K562 (cell line): Measurements from ENCODE around the gene SPTBN4. TPM values are rescaled to one million over a fixed set of nuclear protein-coding genes. Genes with fewer than 3 reads are reported as not detected.

ENCODE experiments used
- ASH1L ChIP-seq: fragments of 450-650 bp; IDR thresholded peaks from 2 replicates; pipeline ENCODE4 v1.6.1; 2018; ENCODE audit warnings: borderline replicate concordance, mild to moderate bottlenecking, low read depth; ENCODE audit not compliant: partially characterized antibody
- CCAR2 ChIP-seq: fragments of 200-400 bp; formaldehyde crosslinking; IDR thresholded peaks from 2 replicates; pipeline ENCODE4 v1.6.1; 2017; ENCODE audit warnings: mild to moderate bottlenecking, low read depth, low read length
- HDAC6 ChIP-seq: IDR thresholded peaks from 2 replicates; pipeline ENCODE4 v1.6.1; 2012; ENCODE audit warnings: low read depth, mild to moderate bottlenecking, control low read depth, inconsistent platforms, low read length, moderate library complexity
- MTA2 ChIP-seq: fragments of 450-650 bp; IDR thresholded peaks from 2 replicates; pipeline ENCODE4 v1.6.1; 2016; ENCODE audit warnings: low read depth
- PHF20 ChIP-seq: fragments of 450-650 bp; IDR thresholded peaks from 2 replicates; pipeline ENCODE4 v1.6.1; 2018; ENCODE audit not compliant: partially characterized antibody
- POLR3G ChIP-seq: IDR thresholded peaks from 2 replicates; pipeline ENCODE4 v1.6.1; 2011; ENCODE audit not compliant: insufficient read length, insufficient replicate concordance; ENCODE audit errors: extremely low read depth
- SAFB ChIP-seq: fragments of 200-400 bp; formaldehyde crosslinking; IDR thresholded peaks from 2 replicates; pipeline ENCODE4 v1.6.1; 2017; ENCODE audit warnings: low read depth, low read length, borderline replicate concordance
- SFPQ ChIP-seq: fragments of 200-400 bp; formaldehyde crosslinking; IDR thresholded peaks from 2 replicates; pipeline ENCODE4 v1.6.1; 2017; ENCODE audit warnings: mild to moderate bottlenecking, low read depth, low read length, moderate library complexity
- SMAD4 ChIP-seq: fragments of 250-450 bp; sonication (Bioruptor Pico); conservative IDR thresholded peaks from 2 replicates; pipeline ENCODE4 v1.8.0; 2021; ENCODE audit warnings: inconsistent platforms, mild to moderate bottlenecking, moderate library complexity
- ZFX ChIP-seq: sonication (generic); formaldehyde crosslinking; IDR thresholded peaks from 2 replicates; pipeline ENCODE4 v1.8.0; 2022; ENCODE audit warnings: mild to moderate bottlenecking, missing genetic modification reagents, moderate library complexity
- ZNF589 ChIP-seq: fragments of 200-800 bp; sonication (Bioruptor generic); IDR thresholded peaks from 2 replicates; pipeline ENCODE4 v1.6.1; 2016; ENCODE audit warnings: low read depth, missing genetic modification characterization, missing compliant biosample characterization
- ZNF740 ChIP-seq, 3 experiments: fragments of 200-800 bp in 1 of 3; sonication (Bioruptor generic) in 1 of 3; sonication (generic) in 1 of 3; formaldehyde crosslinking in 1 of 3; IDR thresholded peaks; 2 replicates each; pipeline versions ENCODE4 v1.6.1 to v1.8.0; 2016 to 2022; ENCODE audit warnings: mild to moderate bottlenecking in 2 of 3, missing compliant biosample characterization in 2 of 3, missing genetic modification characterization in 2 of 3, missing genetic modification reagents in 1 of 3
- ZNF79 ChIP-seq: fragments of 250-450 bp; sonication (Bioruptor Pico); IDR thresholded peaks from 2 replicates; pipeline ENCODE4 v1.4.0; 2020; ENCODE audit warnings: low read depth, mild to moderate bottlenecking, moderate library complexity
- ZNF830 ChIP-seq: fragments of 250-450 bp; sonication (Bioruptor Pico); IDR thresholded peaks from 2 replicates; pipeline ENCODE4 v1.5.0; 2021; ENCODE audit warnings: mild to moderate bottlenecking
- polyA plus RNA-seq, 8 experiments: library from polyadenylated mRNA; depleted of rRNA in 4 of 8; stranded (reverse) in 5 of 8; unstranded in 3 of 8; fragments of >200 nt; fragmentation: Nextera tagmentation in 2 of 8; fragmentation: Illumina TruSeq in 1 of 8; extraction: Ambion mirVana in 2 of 8; extraction: Trizol in 1 of 8; gene quantifications; 2 replicates each; pipeline versions ENCODE4 v1.2.1 to v1.2.3, GENCODE V29; 2011 to 2014; ENCODE audit warnings: inconsistent platforms in 1 of 8, missing spikeins in 1 of 8
- total RNA-seq, 7 experiments: library from RNA; depleted of rRNA in 6 of 7; stranded (reverse); fragments of >200 nt in 6 of 7; fragmentation: Illumina TruSeq in 2 of 7; extraction: Trizol in 2 of 7; gene quantifications; 2 replicates each; pipeline versions ENCODE4 v1.2.1 to v1.2.3, GENCODE V29; 2011 to 2021; ENCODE audit warnings: low replicate concordance in 1 of 7
- TF ChIP-seq, protein P1 (sequence below), 2 experiments: fragments of 450-650 bp; IDR thresholded peaks; 2 replicates each; pipeline ENCODE4 v1.6.1; 2016
- TF ChIP-seq, protein P2 (sequence below): fragments of 250-450 bp; sonication (Bioruptor Pico); IDR thresholded peaks from 2 replicates; pipeline ENCODE4 v1.4.0; 2020

SPTBN4 gene
- total and polyA plus RNA-seq, 9 of the 15 experiments (the other 6 are each of a cell fraction or from before 2014, with no cell fraction given), result 0.01 to 1.5 (median 0.86) TPM

DNA sequence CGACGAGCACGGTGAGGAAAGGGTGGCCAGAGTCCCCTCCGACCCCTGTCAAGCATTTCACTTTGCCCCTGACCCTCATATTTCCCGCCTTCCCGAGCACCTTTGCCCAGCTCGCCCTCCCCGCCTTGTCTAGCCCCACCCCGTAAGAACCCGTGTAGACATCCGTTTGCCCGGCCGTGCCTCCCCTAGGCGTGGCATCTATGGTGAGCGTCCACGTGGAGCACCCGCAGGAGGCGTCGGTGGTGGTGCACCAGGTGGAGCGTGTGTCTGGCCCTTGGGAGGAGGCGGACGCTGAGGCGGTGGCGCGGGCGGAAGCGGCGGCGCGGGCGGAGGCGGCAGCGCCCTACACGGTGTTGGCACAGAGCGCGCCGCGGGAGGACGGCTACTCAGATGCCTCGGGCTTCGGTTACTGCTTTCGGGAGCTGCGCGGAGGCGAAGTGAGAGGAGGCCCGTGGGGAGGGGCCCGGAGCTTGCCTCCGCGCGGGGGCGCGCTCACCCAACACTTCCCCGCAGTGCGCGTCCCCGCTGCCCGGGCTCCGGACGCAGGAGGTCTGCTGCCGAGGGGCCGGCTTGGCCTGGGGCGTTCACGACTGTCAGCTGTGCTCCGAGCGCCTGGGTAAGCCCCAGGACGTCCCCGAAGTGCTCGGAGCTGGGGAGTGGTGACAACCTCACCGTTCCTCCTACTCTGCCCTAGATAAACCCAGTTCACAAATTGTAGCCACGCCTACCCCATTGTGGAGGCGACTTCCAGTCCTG is 138.6 kb downstream of the SPTBN4 start (continued):
- TF ChIP-seq, protein P1, sequence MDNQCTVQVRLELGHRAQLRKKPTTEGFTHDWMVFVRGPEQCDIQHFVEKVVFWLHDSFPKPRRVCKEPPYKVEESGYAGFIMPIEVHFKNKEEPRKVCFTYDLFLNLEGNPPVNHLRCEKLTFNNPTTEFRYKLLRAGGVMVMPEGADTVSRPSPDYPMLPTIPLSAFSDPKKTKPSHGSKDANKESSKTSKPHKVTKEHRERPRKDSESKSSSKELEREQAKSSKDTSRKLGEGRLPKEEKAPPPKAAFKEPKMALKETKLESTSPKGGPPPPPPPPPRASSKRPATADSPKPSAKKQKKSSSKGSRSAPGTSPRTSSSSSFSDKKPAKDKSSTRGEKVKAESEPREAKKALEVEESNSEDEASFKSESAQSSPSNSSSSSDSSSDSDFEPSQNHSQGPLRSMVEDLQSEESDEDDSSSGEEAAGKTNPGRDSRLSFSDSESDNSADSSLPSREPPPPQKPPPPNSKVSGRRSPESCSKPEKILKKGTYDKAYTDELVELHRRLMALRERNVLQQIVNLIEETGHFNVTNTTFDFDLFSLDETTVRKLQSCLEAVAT (IDR thresholded peaks at IDR 0.05), result no peak
- TF ChIP-seq HDAC6 (no peak), CCAR2 (no peak), ZNF830 (CRISPR knock-in tag) (no peak), ZNF79 (no peak), ASH1L (no peak), PHF20 (no peak), ZNF740 (CRISPR knock-in tag; IDR thresholded peaks at IDR 0.05) (no peak), ZNF740 (tag; IDR thresholded peaks at IDR 0.05) (no peak), SMAD4 (CRISPR knock-in tag) (peak; percentile 30; the same call in 1 of the 2 replicates), ZNF589 (CRISPR knock-in tag) (no peak), SFPQ (no peak), POLR3G (no peak), SAFB (peak; percentile 35; the same call in 1 of the 2 replicates), ZFX (peak; percentile 34), MTA2 (no peak)
- TF ChIP-seq, protein P2, sequence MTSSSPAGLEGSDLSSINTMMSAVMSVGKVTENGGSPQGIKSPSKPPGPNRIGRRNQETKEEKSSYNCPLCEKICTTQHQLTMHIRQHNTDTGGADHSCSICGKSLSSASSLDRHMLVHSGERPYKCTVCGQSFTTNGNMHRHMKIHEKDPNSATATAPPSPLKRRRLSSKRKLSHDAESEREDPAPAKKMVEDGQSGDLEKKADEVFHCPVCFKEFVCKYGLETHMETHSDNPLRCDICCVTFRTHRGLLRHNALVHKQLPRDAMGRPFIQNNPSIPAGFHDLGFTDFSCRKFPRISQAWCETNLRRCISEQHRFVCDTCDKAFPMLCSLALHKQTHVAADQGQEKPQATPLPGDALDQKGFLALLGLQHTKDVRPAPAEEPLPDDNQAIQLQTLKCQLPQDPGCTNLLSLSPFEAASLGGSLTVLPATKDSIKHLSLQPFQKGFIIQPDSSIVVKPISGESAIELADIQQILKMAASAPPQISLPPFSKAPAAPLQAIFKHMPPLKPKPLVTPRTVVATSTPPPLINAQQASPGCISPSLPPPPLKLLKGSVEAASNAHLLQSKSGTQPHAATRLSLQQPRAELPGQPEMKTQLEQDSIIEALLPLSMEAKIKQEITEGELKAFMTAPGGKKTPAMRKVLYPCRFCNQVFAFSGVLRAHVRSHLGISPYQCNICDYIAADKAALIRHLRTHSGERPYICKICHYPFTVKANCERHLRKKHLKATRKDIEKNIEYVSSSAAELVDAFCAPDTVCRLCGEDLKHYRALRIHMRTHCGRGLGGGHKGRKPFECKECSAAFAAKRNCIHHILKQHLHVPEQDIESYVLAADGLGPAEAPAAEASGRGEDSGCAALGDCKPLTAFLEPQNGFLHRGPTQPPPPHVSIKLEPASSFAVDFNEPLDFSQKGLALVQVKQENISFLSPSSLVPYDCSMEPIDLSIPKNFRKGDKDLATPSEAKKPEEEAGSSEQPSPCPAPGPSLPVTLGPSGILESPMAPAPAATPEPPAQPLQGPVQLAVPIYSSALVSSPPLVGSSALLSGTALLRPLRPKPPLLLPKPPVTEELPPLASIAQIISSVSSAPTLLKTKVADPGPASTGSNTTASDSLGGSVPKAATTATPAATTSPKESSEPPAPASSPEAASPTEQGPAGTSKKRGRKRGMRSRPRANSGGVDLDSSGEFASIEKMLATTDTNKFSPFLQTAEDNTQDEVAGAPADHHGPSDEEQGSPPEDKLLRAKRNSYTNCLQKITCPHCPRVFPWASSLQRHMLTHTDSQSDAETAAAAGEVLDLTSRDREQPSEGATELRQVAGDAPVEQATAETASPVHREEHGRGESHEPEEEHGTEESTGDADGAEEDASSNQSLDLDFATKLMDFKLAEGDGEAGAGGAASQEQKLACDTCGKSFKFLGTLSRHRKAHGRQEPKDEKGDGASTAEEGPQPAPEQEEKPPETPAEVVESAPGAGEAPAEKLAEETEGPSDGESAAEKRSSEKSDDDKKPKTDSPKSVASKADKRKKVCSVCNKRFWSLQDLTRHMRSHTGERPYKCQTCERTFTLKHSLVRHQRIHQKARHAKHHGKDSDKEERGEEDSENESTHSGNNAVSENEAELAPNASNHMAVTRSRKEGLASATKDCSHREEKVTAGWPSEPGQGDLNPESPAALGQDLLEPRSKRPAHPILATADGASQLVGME, result no peak
